HepG2 (cell line): ENCODE results near the gene STOM. TPM values are rescaled to one million over a fixed set of nuclear protein-coding genes. Genes with fewer than 3 reads are reported as not detected.
A peak's percentile ranks its signal among the peaks of the same experiment; 100 is the strongest.

Source experiments
- ARHGAP35 ChIP-seq: sonication (generic); formaldehyde crosslinking; IDR thresholded peaks from 2 replicates; pipeline ENCODE4 v1.9.0; 2022; ENCODE audit warnings: mild to moderate bottlenecking, inconsistent platforms, moderate library complexity, missing genetic modification reagents, borderline replicate concordance
- BRD4 ChIP-seq: sonication (generic); formaldehyde crosslinking; IDR thresholded peaks from 2 replicates; pipeline ENCODE4 v1.4.0; 2020; ENCODE audit warnings: missing genetic modification reagents
- GLI4 ChIP-seq: sonication (generic); formaldehyde crosslinking; IDR thresholded peaks from 2 replicates; pipeline ENCODE4 v1.5.1; 2020; ENCODE audit warnings: missing genetic modification reagents, mild to moderate bottlenecking, moderate library complexity, borderline replicate concordance
- HOXA5 ChIP-seq: sonication (generic); formaldehyde crosslinking; IDR thresholded peaks from 2 replicates; pipeline ENCODE4 v1.4.0; 2020; ENCODE audit warnings: missing genetic modification reagents
- JUNB ChIP-seq: sonication (generic); formaldehyde crosslinking; IDR thresholded peaks from 2 replicates; pipeline ENCODE4 v1.8.0; 2022; ENCODE audit warnings: missing genetic modification reagents, mild to moderate bottlenecking, borderline replicate concordance
- MED13 ChIP-seq: sonication (generic); formaldehyde crosslinking; IDR thresholded peaks from 2 replicates; pipeline ENCODE4 v1.5.0; 2020; ENCODE audit warnings: missing genetic modification reagents
- NONO ChIP-seq, 2 experiments: fragments of 450-650 bp in 1 of 2; sonication (generic) in 1 of 2; formaldehyde crosslinking in 1 of 2; IDR thresholded peaks in 1 of 2; conservative IDR thresholded peaks in 1 of 2; 2 replicates each; pipeline versions ENCODE4 v1.6.1 to v1.8.0; 2017 to 2022; ENCODE audit warnings: mild to moderate bottlenecking in 1 of 2, missing genetic modification reagents in 1 of 2, moderate library complexity in 1 of 2
- SIX4 ChIP-seq: sonication (generic); formaldehyde crosslinking; IDR thresholded peaks from 2 replicates; pipeline ENCODE4 v1.4.0; 2020; ENCODE audit warnings: missing genetic modification reagents
- YEATS2 ChIP-seq: sonication (generic); formaldehyde crosslinking; IDR thresholded peaks from 2 replicates; pipeline ENCODE4 v1.4.0; 2020; ENCODE audit warnings: missing genetic modification reagents, borderline replicate concordance
- ZBTB7B ChIP-seq: sonication (generic); formaldehyde crosslinking; IDR thresholded peaks from 2 replicates; pipeline ENCODE4 v1.4.0; 2020; ENCODE audit warnings: missing genetic modification reagents
- ZNF788 ChIP-seq: sonication (generic); formaldehyde crosslinking; IDR thresholded peaks from 2 replicates; pipeline ENCODE4 v1.5.0; 2020; ENCODE audit warnings: mild to moderate bottlenecking, missing genetic modification reagents, borderline replicate concordance
- polyA plus RNA-seq, 8 experiments: library from polyadenylated mRNA; depleted of rRNA in 3 of 8; stranded (reverse) in 7 of 8; unstranded in 1 of 8; fragments of >200 nt; fragmentation: Illumina TruSeq in 4 of 8; extraction: Trizol in 4 of 8; gene quantifications; 2 replicates each; pipeline versions ENCODE4 v1.2.1 to v1.2.3, GENCODE V29; 2011 to 2016; ENCODE audit warnings: low read depth in 4 of 8, missing spikeins in 1 of 8, mixed read lengths in 1 of 8; ENCODE audit not compliant: insufficient read depth in 1 of 8
- total RNA-seq, 5 experiments: library from RNA; depleted of rRNA; stranded (reverse); fragments of >200 nt; fragmentation: Illumina TruSeq; extraction: Trizol; gene quantifications; 2 replicates each; pipeline ENCODE4 v1.2.3, GENCODE V29; 2016; ENCODE audit warnings: low read depth in 1 of 5
- TF ChIP-seq, protein P1 (sequence below): sonication (generic); formaldehyde crosslinking; IDR thresholded peaks from 2 replicates; pipeline ENCODE4 v1.5.1; 2020; ENCODE audit warnings: missing genetic modification reagents, mild to moderate bottlenecking, borderline replicate concordance
- TF ChIP-seq, protein P2 (sequence below): sonication (generic); formaldehyde crosslinking; IDR thresholded peaks from 2 replicates; pipeline ENCODE4 v1.4.0; 2020; ENCODE audit warnings: missing genetic modification reagents, borderline replicate concordance
- TF ChIP-seq, protein P3 (sequence below): sonication (generic); formaldehyde crosslinking; IDR thresholded peaks from 2 replicates; pipeline ENCODE4 v1.4.0; 2020; ENCODE audit warnings: missing genetic modification reagents, mild to moderate bottlenecking, borderline replicate concordance
- TF ChIP-seq, protein P4 (sequence below): sonication (generic); formaldehyde crosslinking; IDR thresholded peaks from 2 replicates; pipeline ENCODE4 v1.5.0; 2020; ENCODE audit warnings: mild to moderate bottlenecking, missing genetic modification reagents

Gene STOM
- total and polyA plus RNA-seq, 2 of the 13 experiments (the other 11 are each of a cell fraction or from before 2014, with no cell fraction given), result 43.6 to 165 TPM

DNA sequence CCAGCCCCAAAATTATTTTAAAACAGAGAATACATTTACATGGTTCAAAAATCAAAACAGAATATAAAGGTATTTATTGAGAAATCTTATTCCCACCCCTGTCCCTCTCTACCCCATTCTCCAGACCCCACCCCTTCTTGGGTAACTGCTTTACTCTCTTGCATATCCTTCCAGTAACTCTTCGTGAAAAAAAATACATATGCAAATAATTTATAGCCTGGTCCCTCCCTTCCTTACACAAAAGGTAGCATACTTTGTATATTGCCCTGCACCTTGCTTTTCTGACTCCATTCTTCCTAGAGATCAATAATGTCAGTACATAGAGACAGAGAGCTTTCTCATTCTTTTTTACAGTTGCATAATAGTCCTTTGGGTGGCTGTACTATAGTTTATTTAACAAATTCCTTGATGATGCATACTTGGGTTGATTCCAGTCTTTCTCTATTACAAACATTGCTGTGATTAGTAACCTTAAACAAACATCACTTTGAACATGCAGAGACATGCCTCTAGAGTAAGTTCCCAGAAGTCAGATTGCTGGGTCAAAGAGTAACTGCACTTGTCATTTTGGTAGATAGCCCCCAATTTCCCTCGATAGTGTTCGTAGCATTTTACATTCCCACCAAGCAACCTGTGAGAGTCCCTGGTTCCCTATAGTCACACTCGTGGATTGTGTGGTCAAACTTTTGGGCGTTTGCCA is 47.9 kb downstream of the STOM start (continued):
- TF ChIP-seq ZNF788 (CRISPR knock-in tag) (no peak), JUNB (CRISPR knock-in tag) (peak; percentile 83; the same call in 1 of the 2 replicates), YEATS2 (CRISPR knock-in tag) (peak; percentile 46; the same call in 1 of the 2 replicates), NONO (IDR thresholded peaks at IDR 0.05) (no peak), NONO (CRISPR knock-in tag; conservative IDR thresholded peaks at IDR 0.05) (no peak), GLI4 (CRISPR knock-in tag) (no peak), HOXA5 (CRISPR knock-in tag) (no peak), ARHGAP35 (CRISPR knock-in tag) (no peak), SIX4 (CRISPR knock-in tag) (peak; percentile 59), MED13 (peak; percentile 87), BRD4 (CRISPR knock-in tag) (no peak), ZBTB7B (peak; percentile 84)
- TF ChIP-seq, protein P1, sequence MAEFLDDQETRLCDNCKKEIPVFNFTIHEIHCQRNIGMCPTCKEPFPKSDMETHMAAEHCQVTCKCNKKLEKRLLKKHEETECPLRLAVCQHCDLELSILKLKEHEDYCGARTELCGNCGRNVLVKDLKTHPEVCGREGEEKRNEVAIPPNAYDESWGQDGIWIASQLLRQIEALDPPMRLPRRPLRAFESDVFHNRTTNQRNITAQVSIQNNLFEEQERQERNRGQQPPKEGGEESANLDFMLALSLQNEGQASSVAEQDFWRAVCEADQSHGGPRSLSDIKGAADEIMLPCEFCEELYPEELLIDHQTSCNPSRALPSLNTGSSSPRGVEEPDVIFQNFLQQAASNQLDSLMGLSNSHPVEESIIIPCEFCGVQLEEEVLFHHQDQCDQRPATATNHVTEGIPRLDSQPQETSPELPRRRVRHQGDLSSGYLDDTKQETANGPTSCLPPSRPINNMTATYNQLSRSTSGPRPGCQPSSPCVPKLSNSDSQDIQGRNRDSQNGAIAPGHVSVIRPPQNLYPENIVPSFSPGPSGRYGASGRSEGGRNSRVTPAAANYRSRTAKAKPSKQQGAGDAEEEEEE (CRISPR knock-in tag), result no peak
- TF ChIP-seq, protein P2, sequence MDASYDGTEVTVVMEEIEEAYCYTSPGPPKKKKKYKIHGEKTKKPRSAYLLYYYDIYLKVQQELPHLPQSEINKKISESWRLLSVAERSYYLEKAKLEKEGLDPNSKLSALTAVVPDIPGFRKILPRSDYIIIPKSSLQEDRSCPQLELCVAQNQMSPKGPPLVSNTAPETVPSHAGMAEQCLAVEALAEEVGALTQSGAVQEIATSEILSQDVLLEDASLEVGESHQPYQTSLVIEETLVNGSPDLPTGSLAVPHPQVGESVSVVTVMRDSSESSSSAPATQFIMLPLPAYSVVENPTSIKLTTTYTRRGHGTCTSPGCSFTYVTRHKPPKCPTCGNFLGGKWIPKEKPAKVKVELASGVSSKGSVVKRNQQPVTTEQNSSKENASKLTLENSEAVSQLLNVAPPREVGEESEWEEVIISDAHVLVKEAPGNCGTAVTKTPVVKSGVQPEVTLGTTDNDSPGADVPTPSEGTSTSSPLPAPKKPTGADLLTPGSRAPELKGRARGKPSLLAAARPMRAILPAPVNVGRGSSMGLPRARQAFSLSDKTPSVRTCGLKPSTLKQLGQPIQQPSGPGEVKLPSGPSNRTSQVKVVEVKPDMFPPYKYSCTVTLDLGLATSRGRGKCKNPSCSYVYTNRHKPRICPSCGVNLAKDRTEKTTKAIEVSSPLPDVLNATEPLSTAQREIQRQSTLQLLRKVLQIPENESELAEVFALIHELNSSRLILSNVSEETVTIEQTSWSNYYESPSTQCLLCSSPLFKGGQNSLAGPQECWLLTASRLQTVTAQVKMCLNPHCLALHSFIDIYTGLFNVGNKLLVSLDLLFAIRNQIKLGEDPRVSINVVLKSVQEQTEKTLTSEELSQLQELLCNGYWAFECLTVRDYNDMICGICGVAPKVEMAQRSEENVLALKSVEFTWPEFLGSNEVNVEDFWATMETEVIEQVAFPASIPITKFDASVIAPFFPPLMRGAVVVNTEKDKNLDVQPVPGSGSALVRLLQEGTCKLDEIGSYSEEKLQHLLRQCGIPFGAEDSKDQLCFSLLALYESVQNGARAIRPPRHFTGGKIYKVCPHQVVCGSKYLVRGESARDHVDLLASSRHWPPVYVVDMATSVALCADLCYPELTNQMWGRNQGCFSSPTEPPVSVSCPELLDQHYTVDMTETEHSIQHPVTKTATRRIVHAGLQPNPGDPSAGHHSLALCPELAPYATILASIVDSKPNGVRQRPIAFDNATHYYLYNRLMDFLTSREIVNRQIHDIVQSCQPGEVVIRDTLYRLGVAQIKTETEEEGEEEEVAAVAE, result peak; percentile 37; the same call in 1 of the 2 replicates
- TF ChIP-seq, protein P3, sequence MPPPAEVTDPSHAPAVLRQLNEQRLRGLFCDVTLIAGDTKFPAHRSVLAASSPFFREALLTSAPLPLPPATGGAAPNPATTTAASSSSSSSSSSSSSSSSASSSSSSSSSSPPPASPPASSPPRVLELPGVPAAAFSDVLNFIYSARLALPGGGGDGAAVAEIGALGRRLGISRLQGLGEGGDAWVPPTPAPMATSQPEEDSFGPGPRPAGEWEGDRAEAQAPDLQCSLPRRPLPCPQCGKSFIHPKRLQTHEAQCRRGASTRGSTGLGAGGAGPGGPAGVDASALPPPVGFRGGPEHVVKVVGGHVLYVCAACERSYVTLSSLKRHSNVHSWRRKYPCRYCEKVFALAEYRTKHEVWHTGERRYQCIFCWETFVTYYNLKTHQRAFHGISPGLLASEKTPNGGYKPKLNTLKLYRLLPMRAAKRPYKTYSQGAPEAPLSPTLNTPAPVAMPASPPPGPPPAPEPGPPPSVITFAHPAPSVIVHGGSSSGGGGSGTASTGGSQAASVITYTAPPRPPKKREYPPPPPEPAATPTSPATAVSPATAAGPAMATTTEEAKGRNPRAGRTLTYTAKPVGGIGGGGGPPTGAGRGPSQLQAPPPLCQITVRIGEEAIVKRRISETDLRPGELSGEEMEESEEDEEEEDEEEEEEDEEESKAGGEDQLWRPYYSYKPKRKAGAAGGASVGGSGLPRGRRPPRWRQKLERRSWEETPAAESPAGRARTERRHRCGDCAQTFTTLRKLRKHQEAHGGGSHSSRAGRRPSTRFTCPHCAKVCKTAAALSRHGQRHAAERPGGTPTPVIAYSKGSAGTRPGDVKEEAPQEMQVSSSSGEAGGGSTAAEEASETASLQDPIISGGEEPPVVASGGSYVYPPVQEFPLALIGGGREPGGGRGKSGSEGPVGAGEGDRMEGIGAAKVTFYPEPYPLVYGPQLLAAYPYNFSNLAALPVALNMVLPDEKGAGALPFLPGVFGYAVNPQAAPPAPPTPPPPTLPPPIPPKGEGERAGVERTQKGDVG, result no peak
- TF ChIP-seq, protein P4, sequence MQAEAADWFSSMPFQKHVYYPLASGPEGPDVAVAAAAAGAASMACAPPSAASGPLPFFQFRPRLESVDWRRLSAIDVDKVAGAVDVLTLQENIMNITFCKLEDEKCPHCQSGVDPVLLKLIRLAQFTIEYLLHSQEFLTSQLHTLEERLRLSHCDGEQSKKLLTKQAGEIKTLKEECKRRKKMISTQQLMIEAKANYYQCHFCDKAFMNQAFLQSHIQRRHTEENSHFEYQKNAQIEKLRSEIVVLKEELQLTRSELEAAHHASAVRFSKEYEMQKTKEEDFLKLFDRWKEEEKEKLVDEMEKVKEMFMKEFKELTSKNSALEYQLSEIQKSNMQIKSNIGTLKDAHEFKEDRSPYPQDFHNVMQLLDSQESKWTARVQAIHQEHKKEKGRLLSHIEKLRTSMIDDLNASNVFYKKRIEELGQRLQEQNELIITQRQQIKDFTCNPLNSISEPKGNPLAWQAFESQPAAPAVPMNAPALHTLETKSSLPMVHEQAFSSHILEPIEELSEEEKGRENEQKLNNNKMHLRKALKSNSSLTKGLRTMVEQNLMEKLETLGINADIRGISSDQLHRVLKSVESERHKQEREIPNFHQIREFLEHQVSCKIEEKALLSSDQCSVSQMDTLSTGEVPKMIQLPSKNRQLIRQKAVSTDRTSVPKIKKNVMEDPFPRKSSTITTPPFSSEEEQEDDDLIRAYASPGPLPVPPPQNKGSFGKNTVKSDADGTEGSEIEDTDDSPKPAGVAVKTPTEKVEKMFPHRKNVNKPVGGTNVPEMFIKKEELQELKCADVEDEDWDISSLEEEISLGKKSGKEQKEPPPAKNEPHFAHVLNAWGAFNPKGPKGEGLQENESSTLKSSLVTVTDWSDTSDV (CRISPR knock-in tag), result no peak
